GM12878 (cell line): ENCODE measurements around the gene GOLT1B.

ENCODE experiments used
- CEBPB ChIP-seq, 2 experiments: fragments of 150-350 bp in 1 of 2; IDR thresholded peaks; 2 replicates each; pipeline ENCODE4 v1.6.1; 2012 to 2014; ENCODE audit warnings: low read depth in 2 of 2, low read length in 2 of 2, borderline replicate concordance in 1 of 2, inconsistent platforms in 1 of 2
- CTCF ChIP-seq, 3 experiments: IDR thresholded peaks in 2 of 3; conservative IDR thresholded peaks in 1 of 3; 2 replicates each; pipeline ENCODE4 v1.5.1; 2011; ENCODE audit warnings: low read depth in 3 of 3, low read length in 3 of 3, mild to moderate bottlenecking in 3 of 3, control low read depth in 2 of 3, moderate library complexity in 2 of 3, inconsistent platforms in 1 of 3, mixed read lengths in 1 of 3; ENCODE audit not compliant: control insufficient read depth in 2 of 3, insufficient read depth in 1 of 3; ENCODE audit errors: extremely low read depth in 1 of 3
- EZH2 ChIP-seq: IDR thresholded peaks from 2 replicates; pipeline ENCODE4 v1.6.1; 2012; ENCODE audit warnings: low read depth, mild to moderate bottlenecking, control low read depth, inconsistent platforms, low read length, borderline replicate concordance; ENCODE audit not compliant: control insufficient read depth
- FOXK2 ChIP-seq: fragments of 450-650 bp; IDR thresholded peaks from 2 replicates; pipeline ENCODE4 v1.6.1; 2017; ENCODE audit warnings: mild to moderate bottlenecking, moderate library complexity
- NKRF ChIP-seq: fragments of 450-650 bp; conservative IDR thresholded peaks from 2 replicates; pipeline ENCODE4 v1.6.1; 2017; ENCODE audit warnings: mild to moderate bottlenecking, moderate library complexity
- POLR2A ChIP-seq: IDR thresholded peaks from 2 replicates; pipeline ENCODE4 v1.6.1; 2011; ENCODE audit warnings: low read depth, mild to moderate bottlenecking, low read length
- POLR2AphosphoS5 ChIP-seq: IDR thresholded peaks from 2 replicates; pipeline ENCODE4 v1.6.1; 2011; ENCODE audit warnings: mild to moderate bottlenecking, low read length, inconsistent platforms
- RAD51 ChIP-seq: fragments of 450-650 bp; IDR thresholded peaks from 2 replicates; pipeline ENCODE4 v1.6.1; 2016; ENCODE audit warnings: moderate library complexity, mild to moderate bottlenecking, inconsistent platforms
- SP1 ChIP-seq: IDR thresholded peaks from one replicate; pipeline ENCODE4 v1.6.1; 2011; ENCODE audit warnings: low read depth, low read length
- YY1 ChIP-seq: IDR thresholded peaks from 2 replicates; pipeline ENCODE4 v1.6.1; 2011; ENCODE audit warnings: low read depth, mild to moderate bottlenecking, low read length
- ZNF384 ChIP-seq: IDR thresholded peaks from 2 replicates; pipeline ENCODE4 v1.6.1; 2012; ENCODE audit warnings: low read depth, mild to moderate bottlenecking, low read length, improper control_type of control experiment, borderline replicate concordance

DNA sequence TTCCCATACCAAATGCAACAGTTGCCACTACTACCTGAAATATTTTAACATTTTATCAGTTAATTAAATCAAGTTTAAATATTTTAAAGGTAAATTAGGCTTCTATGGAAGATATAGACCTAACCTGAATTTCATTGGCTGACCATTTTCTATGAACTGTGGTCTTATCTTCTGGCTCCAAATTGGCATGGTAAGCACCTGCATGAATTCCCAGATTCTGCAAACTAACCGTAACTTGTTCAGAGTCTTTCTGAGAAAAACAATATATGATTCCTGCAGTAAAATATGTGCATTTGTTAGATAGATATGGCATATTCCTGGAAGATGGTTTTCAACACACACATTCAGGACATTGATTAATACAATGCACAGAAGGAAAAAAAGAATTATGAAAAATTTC, 26.0 kb upstream of the GOLT1B start:
- TF ChIP-seq EZH2 (no peak), FOXK2 (no peak), POLR2AphosphoS5 (no peak), POLR2A (no peak), NKRF (no peak), SP1 (no peak), CEBPB (IDR thresholded peaks at IDR 0.05; ENCODE audit: borderline replicate concordance in 1 of 2, low read depth in 2 of 2, low read length in 2 of 2) (no peak), CTCF (IDR thresholded peaks at IDR 0.05 in 2 of 3, conservative IDR thresholded peaks at IDR 0.05 in 1 of 3; ENCODE audit: control insufficient read depth in 2 of 3, extremely low read depth in 1 of 3, insufficient read depth in 1 of 3, low read depth in 3 of 3, low read length in 3 of 3) (no peak), ZNF384 (no peak), RAD51 (no peak), YY1 (no peak)
